CD4-positive, alpha-beta T cell treated with Interleukin-10 for 1 hour (primary cell): ENCODE results near the gene LAPTM5.
A peak's percentile ranks its signal among the peaks of the same experiment; 100 is the strongest.
"Not testable (repeated sequence)": the region's sequence is repeated elsewhere in the genome, so short reads cannot be mapped to it uniquely, and the experiment has no call there.

Experiments
- DNase-seq: peaks from one replicate; pipeline ENCODE4 v3.0.0-alpha.2; 2020

The LAPTM5 gene

GRCh38 chr1:30768830-30769718 is 11.5 kb upstream of the LAPTM5 start:
- DNase-seq, result no peak

GRCh38 chr1:30768159-30768829 is 10.7 kb upstream of the LAPTM5 start:
- no peak for DNase-seq

- not testable (repeated sequence) for DNase-seq
Measured at GRCh38 chr1:30766948-30767347, 9.4 kb upstream of the LAPTM5 start.

DNA sequence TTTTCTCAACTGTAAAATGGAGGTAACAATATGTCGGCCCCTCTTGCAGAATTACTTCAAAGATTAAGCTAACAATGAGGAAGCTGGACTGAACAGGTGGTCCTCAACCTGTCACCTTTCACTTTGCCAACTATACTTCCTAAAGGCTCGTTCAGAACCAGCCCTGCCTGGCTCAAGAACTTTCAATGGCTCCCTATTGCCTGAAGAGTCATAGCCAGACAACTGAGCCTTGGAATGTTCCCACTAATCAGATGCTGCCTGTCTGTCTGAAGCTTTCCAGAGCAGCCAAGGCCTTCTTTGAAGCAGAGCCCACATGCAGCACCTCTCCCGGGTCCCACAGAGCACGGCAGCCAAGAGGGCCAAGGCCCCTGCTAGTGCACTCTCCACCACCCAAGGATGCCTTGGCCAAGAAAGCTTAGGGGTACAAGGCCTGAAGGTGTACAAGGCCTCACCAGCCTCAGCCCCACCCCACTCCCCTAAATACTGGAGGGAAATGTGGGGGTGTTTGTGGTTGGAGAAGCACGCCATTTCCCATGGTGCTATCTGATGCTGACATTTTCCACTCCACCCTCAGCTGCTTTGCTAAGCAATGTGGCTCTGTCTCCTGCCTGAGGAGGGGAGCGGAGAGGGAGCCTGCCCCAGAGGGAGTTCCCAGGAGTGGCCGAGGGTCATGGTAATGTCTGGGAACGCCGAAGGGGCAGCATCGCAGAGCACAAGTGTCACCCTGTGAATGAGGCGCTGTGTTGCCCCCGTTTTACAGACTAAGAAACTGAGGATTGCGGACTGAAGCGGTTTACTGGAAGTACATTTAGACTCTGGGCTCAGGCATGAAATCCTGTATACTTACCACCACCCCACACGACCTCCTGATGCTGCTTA is 8.2 kb upstream of the LAPTM5 start:
- no peak for DNase-seq

GRCh38 chr1:30764939-30765555 is 7.5 kb upstream of the LAPTM5 start:
- DNase-seq, result no peak

DNA sequence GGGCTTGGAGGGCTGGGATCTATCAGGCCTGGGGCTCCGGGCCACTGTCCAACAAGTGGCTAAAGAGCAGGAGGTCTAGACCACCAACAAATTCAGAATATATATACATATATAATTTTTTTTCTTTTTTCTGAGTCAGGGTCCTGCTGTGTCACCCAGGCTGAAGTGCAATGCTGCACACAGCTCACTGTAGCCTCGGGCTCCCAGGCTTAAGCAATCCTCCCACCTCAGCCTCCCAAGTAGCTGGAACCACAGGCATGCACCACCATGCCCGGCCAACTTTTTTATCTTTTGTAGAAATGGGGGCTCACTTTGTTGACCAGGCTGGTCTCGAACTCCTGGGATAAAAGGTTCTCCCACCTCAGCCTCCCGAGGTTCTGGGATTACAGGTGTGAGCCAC is 6.8 kb upstream of the LAPTM5 start:
- no peak for DNase-seq

GRCh38 chr1:30763651-30764248 is 6.2 kb upstream of the LAPTM5 start:
- DNase-seq, result no peak

- DNase-seq, result no peak
Measured at GRCh38 chr1:30762930-30763650, 5.5 kb upstream of the LAPTM5 start.

DNA sequence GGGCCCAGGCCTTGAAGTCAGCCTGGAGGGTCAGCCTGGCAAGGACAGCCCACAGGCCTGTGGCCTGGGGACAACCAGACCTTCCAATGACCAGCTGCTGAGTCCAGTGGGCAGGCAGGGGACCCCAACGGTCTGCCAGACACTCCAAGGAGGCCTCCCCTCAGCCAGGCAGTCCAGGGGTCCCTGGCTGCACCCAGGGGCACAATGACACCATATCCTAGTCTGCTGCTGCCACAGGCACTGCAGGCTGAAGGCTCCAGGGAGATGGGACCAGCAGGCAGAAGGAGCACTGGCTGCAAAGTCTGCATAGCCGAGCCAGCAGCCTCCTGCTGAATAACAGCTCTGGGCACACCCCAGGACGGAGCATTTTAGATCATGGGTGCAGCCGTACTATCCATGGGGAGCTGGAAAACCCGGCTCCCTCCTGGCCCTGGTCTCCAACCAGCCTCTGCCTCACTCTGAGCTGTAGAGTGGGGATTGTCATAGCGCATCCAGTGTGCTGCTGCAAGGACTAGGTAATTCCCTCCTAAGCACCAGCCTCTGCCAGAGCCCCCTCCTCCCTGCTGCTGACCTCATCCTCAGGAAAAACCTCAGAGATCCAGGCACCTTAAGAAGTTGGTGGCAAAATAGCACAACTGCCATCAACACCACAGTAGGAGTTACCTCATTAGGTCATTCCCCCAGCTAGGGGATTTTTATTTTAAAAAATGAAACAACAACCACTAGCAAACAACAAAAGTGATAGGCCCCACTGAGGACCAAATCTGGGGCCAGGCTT is 4.8 kb upstream of the LAPTM5 start:
- DNase-seq, result no peak

- no peak for DNase-seq
Measured at GRCh38 chr1:30761381-30762151, 4.0 kb upstream of the LAPTM5 start.

GRCh38 chr1:30760596-30761324 is 3.2 kb upstream of the LAPTM5 start:
- no peak for DNase-seq

GRCh38 chr1:30759718-30760281 is 2.2 kb upstream of the LAPTM5 start:
- DNase-seq, result peak; percentile 73

GRCh38 chr1:30758785-30759380 is 1.3 kb upstream of the LAPTM5 start:
- DNase-seq, result no peak

DNA sequence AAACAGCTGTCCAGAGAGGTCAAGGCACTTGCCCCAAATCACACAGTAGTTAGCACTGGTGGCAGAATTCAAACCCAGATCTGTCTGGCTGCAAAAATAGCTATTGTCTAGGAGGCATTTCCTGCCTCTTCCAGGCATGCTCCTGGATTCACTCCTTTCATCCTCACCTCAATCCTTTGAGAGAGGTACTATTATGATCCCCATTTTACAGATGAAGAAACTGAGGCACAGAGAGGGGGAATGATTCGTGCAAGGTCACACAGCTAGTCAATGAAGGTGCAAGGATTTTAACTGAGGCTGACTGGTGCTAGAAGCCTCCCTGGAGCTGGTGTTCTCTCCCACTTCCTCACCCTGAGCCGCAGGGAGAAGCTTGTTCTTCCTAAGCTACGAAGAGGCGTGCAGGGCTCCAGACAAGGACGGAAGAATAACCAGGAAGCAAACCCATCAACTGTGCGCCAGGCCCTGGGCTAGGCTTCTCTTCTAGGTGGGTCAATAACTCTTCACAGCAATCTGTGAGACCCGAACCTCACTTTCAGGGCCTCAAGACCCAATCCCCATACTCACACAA is 631 bp upstream of the LAPTM5 start:
- no peak for DNase-seq

GRCh38 chr1:30756545-30757351 is 826 bp downstream of the LAPTM5 start:
- peak; percentile 79 for DNase-seq

- DNase-seq, result no peak
Measured at GRCh38 chr1:30756206-30756544, 1.4 kb downstream of the LAPTM5 start.

GRCh38 chr1:30755746-30756145 is 1.8 kb downstream of the LAPTM5 start:
- no peak for DNase-seq
